Transverse colon (tissue), 4 donors: ENCODE data around the gene ATG2A. TPM values are rescaled to one million over a fixed set of nuclear protein-coding genes. Genes with fewer than 3 reads are reported as not detected.

Experiments
- DNase-seq: peaks from one replicate; pipeline ENCODE4 v3.0.0-alpha.2; 2019
- H3K27ac ChIP-seq, 4 donors: fragments of 200-600 bp; sonication (generic); 2 replicates each; pipeline ENCODE4 v1.5.1; 2016 to 2018; ENCODE audit warnings: inconsistent platforms in 4 of 4
- H3K27me3 ChIP-seq: fragments of 200-600 bp; sonication (generic); 2 replicates; pipeline ENCODE4 v1.5.1; 2017; ENCODE audit warnings: inconsistent platforms
- H3K36me3 ChIP-seq, 4 donors: fragments of 200-600 bp; sonication (generic); 2 replicates each; pipeline ENCODE4 v1.5.1; 2017 to 2019; ENCODE audit warnings: inconsistent platforms in 4 of 4
- H3K4me1 ChIP-seq, 4 donors: fragments of 200-600 bp; sonication (generic); 2 replicates each; pipeline ENCODE4 v1.5.1; 2017 to 2020; ENCODE audit warnings: inconsistent platforms in 4 of 4
- H3K4me3 ChIP-seq, 4 donors: fragments of 200-600 bp; sonication (generic); 1 replicate in 1 of 4; 2 replicates in 3 of 4; pipeline versions ENCODE4 v1.5.1 to v1.6.1; 2017 to 2019; ENCODE audit warnings: inconsistent platforms in 4 of 4
- H3K9me3 ChIP-seq, 2 donors: fragments of 200-600 bp; sonication (generic); 2 replicates each; pipeline ENCODE4 v1.5.1; 2017 to 2019; ENCODE audit warnings: inconsistent platforms in 2 of 2
- EP300 ChIP-seq: sonication (generic); formaldehyde crosslinking; IDR thresholded peaks from one replicate; pipeline ENCODE4 v1.6.1; 2017; ENCODE audit warnings: antibody characterized with exemption, low read depth
- POLR2A ChIP-seq: fragments of 450-650 bp; IDR thresholded peaks from one replicate; pipeline ENCODE4 v1.6.1; 2016; ENCODE audit warnings: antibody characterized with exemption, mild to moderate bottlenecking, moderate library complexity
- POLR2AphosphoS5 ChIP-seq, 3 donors: sonication (generic); formaldehyde crosslinking; IDR thresholded peaks; one replicate each; pipeline ENCODE4 v1.6.1; 2016; ENCODE audit warnings: antibody characterized with exemption in 3 of 3
- WGBS, 2 donors: methylation state at CpG; one replicate each; pipeline ENCODE4 v1.1.5; 2018; ENCODE audit warnings: low coverage in 1 of 2; 5-methylcytosine and 5-hydroxymethylcytosine counted together
- in situ Hi-C, 4 donors: fragments of 200-750 bp; cut with MboI; loops; one replicate each; pipeline versions ENCODE4 v1.15.0 to v1.15.1; 2017; ENCODE audit warnings: low sequenced_read_pairs in 3 of 4, low pct_ligation_motif_present in 1 of 4, low pct_unique_long_range_greater_than_20kb in 1 of 4
- intact Hi-C: fragments of 100-400 bp; cut with DNase I; formaldehyde crosslinking; loops from one replicate; pipeline ENCODE4 v1.15.1; 2023; ENCODE audit warnings: low total_unique reads
- total RNA-seq, 4 donors: library from RNA; depleted of rRNA; stranded (reverse); fragments of >200 nt; gene quantifications; one replicate each; pipeline ENCODE4 v1.1.0, GENCODE V29; 2016
- TF ChIP-seq, protein P1 (sequence below), 5 experiments: fragments of 200-600 bp in 3 of 5; fragments of 450-650 bp in 2 of 5; sonication (generic) in 3 of 5; IDR thresholded peaks; 1 replicate in 2 of 5; 2 replicates in 3 of 5; pipeline ENCODE4 v1.5.1; 2016 to 2017; ENCODE audit warnings: antibody characterized with exemption in 5 of 5, inconsistent platforms in 3 of 5, mild to moderate bottlenecking in 2 of 5, moderate library complexity in 1 of 5

The ATG2A gene
- total RNA-seq, 4 donors from 2014 or later, result 30.1 to 82.3 (median 46.4) TPM

DNA sequence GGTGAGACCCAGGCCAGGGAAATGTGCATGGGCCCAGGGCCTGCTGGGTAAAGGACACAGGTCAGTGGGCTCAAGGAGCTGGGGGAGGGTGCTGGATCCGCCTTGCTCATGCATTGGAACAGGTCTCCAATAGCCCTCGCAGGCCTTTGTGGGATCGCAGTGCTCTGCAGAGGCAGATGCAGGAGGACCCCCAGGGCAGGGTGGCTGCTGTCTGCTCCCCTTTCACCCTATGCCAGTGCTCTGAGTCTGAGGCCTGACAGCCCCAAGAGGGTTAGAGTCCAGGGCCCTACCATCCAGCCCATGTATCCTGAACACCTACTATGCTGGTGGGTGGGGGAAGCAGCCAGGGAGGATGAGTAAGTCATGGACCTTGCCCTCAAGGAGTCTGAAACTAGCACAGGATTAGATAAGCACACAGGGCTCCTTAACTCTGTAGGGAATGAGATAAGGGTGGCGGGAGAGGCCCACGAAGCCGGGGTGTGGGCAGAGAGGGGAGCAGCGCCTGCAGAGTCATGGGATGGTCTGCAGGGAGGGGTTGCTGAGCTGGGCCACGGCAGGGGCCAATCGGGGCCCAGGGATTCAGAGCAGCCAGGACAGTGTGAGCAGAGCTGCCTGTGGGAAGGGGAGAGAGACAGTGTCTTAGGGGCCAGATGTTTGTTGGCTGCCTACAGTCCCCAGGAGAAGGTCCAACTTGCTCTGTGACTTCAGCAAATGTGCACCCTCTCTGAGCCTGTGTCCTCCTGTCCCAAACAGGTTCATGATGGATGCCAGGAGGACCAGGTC, 28.1 kb downstream of the ATG2A start:
- Histone ChIP-seq H3K36me3 (peaks cover 0 to 3% (median 0%) of the 10 kb centered on the region in 4 donors), H3K9me3 (no peaks in the 10 kb centered on the region), H3K4me3 (peak overlapping the region in 2 of 4 donors; percentile 54 to 66), H3K4me1 (peaks cover 12 to 41% (median 16%) of the 10 kb centered on the region in 4 donors), H3K27me3 (no peaks in the 10 kb centered on the region), H3K27ac (peak overlapping the region; percentile 88 to 96 (median 94))
- DNase-seq, result peak; percentile 85
- TF ChIP-seq, protein P1, sequence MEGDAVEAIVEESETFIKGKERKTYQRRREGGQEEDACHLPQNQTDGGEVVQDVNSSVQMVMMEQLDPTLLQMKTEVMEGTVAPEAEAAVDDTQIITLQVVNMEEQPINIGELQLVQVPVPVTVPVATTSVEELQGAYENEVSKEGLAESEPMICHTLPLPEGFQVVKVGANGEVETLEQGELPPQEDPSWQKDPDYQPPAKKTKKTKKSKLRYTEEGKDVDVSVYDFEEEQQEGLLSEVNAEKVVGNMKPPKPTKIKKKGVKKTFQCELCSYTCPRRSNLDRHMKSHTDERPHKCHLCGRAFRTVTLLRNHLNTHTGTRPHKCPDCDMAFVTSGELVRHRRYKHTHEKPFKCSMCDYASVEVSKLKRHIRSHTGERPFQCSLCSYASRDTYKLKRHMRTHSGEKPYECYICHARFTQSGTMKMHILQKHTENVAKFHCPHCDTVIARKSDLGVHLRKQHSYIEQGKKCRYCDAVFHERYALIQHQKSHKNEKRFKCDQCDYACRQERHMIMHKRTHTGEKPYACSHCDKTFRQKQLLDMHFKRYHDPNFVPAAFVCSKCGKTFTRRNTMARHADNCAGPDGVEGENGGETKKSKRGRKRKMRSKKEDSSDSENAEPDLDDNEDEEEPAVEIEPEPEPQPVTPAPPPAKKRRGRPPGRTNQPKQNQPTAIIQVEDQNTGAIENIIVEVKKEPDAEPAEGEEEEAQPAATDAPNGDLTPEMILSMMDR (IDR thresholded peaks at IDR 0.05), result no peak
- TF ChIP-seq POLR2AphosphoS5 (IDR thresholded peaks at IDR 0.05) (peak; percentile 22 to 93 (median 76)), EP300 (no peak), POLR2A (peak; percentile 77)
- 53% methylated on average over 9 of the region's 9 CpGs; no CpG with 5 or more reads in 1 of the 2 donors for WGBS, 2 donors
- in situ Hi-C loops, result no loop called here
- intact Hi-C loops, result no loop called here

DNA sequence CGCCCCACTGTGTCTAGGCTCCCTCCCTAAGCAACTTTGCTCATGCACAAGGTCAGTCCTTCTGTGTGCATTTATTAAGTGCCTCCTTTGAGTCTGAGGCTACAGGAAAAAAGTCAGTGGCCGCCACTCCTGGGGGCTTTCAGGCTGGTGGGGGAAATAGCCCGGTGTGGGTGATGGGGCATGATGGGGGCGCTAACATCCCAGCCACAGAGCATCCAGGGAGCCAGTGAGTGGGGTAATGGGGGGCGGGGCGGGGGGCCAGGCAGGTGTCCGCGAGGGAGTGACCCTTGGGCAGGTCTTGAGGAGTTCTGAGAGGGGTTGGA, 28.6 kb downstream of the ATG2A start:
- 52% methylated on average over 8 of the region's 8 CpGs; no CpG with 5 or more reads in 1 of the 2 donors for WGBS, 2 donors
- intact Hi-C loops, result no loop called here
- Histone ChIP-seq H3K36me3 (peaks cover 0 to 3% (median 0%) of the 10 kb centered on the region in 4 donors), H3K27me3 (no peaks in the 10 kb centered on the region), H3K4me1 (peaks cover 9 to 37% (median 13%) of the 10 kb centered on the region in 4 donors), H3K4me3 (peak overlapping the region in 1 of 4 donors; percentile 29), H3K9me3 (no peaks in the 10 kb centered on the region), H3K27ac (peak overlapping the region; percentile 88 to 96 (median 94))
- no peak for DNase-seq
- in situ Hi-C loops, result no loop called here
- TF ChIP-seq, protein P1 (IDR thresholded peaks at IDR 0.05), result no peak

DNA sequence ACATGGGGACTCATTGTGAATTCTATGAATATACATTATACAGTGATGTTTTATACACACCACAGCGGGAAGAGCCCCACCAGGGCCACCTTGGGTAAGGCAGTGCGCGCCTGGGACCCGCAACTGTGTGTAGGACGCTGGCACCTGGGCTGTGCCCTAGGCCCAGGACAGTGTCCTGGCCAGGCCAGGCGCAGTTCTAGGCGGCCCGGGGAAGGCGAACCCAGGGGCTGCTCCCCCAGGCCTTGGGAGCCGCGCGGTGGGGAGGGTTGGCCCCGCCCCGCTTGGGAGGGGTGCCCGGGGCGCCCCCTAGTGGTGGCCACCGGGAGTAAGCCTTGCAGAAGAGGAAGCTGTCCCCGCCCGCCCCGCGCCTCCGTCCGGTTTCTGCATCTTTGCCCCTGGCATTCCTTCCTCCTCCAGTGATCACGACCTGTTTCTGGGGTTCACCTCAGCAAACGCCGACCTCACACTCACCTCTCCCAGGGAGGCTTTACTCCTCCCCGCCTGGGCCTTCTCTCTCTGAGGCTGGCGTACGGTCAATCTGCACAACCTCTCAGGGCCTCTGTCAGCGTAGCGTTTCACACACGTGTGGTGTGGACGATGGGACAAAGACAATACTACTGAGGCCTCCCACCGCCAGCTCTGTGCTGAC, 29.1 kb downstream of the ATG2A start:
- peak; percentile 92 for DNase-seq
- WGBS, 2 donors, result 8% methylated on average over 34 of the region's 34 CpGs; no CpG with 5 or more reads in 1 of the 2 donors
- Histone ChIP-seq H3K4me1 (peaks cover 9 to 37% (median 13%) of the 10 kb centered on the region in 4 donors), H3K36me3 (peaks cover 0 to 3% (median 0%) of the 10 kb centered on the region in 4 donors), H3K4me3 (peak overlapping the region in 1 of 4 donors; percentile 29), H3K27ac (peak overlapping the region; percentile 88 to 96 (median 94)), H3K27me3 (no peaks in the 10 kb centered on the region), H3K9me3 (no peaks in the 10 kb centered on the region)
- TF ChIP-seq POLR2AphosphoS5 (IDR thresholded peaks at IDR 0.05) (peak in 2 of 3 donors; percentile 74 to 92), POLR2A (peak; percentile 86), EP300 (no peak)
- TF ChIP-seq, protein P1 (IDR thresholded peaks at IDR 0.05), result peak; percentile 98 to 99 (median 99)
- intact Hi-C loops (no loop called here), in situ Hi-C loops (no loop called here)

DNA sequence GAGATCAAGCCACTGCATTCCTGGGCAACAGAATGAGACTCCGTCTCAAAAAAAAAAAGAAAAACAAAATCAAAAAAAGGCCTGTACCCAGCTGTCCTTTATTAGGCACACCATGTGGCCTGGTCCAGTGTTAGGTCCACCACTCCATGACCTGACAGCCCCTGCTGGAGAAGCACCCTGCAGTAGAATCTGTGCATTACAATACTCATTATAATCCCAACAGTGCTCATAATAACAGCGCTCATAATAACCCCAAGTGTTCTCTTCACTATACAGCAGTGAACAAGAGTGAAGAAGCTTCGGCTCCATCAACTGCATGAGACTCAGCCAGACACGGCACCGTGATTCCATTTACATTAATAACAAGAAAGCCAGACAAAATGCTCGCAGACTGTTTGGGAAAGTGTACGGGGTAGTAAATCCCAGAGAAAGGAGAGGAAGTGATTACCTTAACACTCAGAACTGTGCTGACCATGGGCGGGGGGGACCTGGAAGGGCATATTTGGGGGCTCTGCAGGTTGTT, 29.7 kb downstream of the ATG2A start:
- Histone ChIP-seq H3K9me3 (no peaks in the 10 kb centered on the region), H3K27me3 (no peaks in the 10 kb centered on the region), H3K4me1 (peaks cover 9 to 37% (median 13%) of the 10 kb centered on the region in 4 donors), H3K4me3 (peak overlapping the region in 1 of 4 donors; percentile 29), H3K36me3 (peaks cover 0 to 3% (median 0%) of the 10 kb centered on the region in 4 donors), H3K27ac (peak overlapping the region; percentile 88 to 96 (median 94))
- in situ Hi-C loops (no loop called here), intact Hi-C loops (no loop called here)
- 43 to 80% methylated on average over 1 to 8 of the region's 8 CpGs for WGBS, 2 donors
- DNase-seq, result no peak
- TF ChIP-seq, protein P1 (IDR thresholded peaks at IDR 0.05), result no peak
- TF ChIP-seq POLR2AphosphoS5 (IDR thresholded peaks at IDR 0.05), result peak in 1 of 3 donors; percentile 11
